Measurements from ENCODE around the gene COA1.
"Not testable (repeated sequence)": the region's sequence is repeated elsewhere in the genome, so short reads cannot be mapped to it uniquely, and the experiment has no call there.

The COA1 gene

DNA sequence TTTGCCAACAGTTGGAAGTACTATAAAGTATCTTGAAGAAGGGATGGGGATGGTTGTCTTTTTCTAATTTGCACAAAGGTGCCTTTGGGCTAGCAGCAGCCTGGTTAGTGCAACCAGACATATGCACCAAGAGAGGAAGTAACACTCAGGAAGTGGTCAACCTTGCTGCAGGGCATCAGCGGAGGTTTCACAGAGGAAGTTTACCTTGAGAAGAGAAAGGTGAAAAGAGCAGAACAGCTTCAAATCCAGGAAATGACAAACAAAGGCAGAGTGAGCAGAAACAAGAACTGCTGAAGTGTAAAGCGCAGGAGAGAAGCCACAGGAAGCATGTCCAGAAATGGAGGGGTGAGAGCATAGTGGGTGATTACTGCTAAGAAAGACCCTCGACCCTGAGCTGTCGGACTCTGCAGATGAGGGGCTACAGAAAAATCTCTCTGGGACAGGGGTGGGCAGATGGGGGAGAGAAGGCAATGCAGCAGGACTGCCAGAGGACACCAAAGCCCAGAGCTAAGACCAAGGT is 79.5 kb downstream of the COA1 start:
- DNase-seq: no peak

DNA sequence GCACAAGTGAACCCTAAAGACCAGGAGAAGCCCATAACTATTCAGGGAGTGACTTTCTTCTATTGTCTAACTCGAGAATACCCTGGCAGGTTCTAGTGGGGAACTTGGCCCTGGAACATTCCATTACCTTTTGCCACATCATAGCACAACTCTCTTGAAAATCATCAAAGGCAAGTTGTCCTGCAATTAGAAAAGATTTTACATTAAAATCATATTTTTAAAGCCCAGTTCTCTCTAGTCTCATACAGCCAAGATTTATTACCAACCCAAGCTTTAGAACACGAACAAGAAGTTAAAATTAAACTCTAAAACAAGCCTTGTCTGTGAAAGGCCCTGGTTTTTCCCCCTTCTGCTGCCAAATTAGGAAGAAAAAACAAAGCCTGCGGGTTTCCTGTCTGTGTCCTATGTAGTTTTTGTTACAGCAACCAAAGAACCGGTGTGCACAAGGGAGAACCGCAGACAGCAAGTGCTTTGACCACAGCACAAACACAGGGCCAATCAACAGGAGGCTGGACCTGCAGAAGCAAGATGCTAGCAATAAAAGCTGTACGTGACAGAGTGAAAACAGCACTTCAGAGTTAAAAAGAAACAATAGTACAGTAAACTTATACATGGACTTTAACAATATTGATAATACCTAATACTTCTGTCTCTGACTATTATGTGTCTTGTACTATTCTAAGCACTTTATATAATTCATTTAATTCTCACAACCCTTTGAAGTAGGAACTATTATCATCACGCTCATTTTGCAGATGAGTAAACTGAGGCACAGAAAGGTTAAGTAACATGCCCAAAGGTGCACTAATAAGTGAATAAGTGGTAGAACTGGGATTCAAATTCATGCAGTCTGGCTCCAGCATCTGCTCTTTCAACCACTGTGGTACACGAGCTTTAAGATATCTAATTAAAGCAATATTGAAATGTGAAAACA is 80.6 kb downstream of the COA1 start:
- peak; percentile 31 for DNase-seq

DNA sequence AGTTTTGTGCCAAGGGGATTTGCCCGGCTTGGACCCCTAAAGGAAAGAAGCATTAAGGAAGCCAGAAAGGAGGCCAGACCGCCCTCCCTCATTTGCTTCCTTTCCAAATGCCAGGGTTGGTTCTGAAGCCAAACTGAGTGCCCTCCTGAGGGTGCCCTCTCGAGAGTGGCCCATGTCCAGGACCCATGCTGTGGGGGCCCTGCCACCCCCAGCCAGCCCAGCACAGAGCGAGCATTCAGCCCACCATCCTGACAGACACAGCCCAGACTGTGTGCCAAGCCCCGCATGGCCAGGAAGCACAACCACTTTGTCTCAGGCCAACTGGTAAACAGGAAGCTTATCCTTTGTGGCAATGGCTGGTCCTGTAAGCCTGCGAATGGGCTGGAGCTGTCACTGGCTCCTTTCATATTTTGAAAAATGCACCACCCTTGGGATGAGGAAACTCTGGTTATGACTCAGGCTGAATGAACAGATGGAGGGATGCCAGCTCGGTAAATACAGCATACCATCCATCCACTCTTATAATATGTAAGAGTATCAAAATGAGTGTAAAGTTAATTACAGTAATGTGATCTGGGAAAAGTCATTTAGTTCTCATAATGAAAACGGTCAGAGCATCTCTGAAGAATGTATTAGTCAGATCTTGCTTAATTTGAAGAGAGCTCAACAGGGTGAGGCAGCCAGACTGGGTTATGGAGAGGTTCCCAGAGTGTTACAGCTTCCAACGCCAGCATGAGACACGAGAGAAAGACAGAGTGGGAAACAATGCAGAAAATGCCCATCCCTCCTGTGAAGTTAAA is 81.5 kb downstream of the COA1 start:
- DNase-seq: peak; percentile 98

DNA sequence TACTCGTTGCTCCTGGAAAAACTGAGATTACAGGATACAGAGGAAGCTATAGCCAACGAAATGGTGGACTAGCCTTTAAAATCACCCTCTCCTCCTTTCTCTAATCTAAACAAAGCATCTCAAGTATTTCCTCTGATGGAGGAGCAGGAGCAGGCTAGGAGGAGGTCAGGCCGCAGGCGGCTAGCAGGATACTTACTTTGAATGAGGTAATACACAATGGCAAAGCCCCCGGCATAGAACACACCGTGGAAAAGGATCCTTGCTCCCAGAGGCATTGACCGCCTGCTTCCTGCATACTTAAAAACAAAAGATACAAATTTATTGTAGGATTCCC is 82.0 kb downstream of the COA1 start:
- DNase-seq: peak; percentile 63

DNA sequence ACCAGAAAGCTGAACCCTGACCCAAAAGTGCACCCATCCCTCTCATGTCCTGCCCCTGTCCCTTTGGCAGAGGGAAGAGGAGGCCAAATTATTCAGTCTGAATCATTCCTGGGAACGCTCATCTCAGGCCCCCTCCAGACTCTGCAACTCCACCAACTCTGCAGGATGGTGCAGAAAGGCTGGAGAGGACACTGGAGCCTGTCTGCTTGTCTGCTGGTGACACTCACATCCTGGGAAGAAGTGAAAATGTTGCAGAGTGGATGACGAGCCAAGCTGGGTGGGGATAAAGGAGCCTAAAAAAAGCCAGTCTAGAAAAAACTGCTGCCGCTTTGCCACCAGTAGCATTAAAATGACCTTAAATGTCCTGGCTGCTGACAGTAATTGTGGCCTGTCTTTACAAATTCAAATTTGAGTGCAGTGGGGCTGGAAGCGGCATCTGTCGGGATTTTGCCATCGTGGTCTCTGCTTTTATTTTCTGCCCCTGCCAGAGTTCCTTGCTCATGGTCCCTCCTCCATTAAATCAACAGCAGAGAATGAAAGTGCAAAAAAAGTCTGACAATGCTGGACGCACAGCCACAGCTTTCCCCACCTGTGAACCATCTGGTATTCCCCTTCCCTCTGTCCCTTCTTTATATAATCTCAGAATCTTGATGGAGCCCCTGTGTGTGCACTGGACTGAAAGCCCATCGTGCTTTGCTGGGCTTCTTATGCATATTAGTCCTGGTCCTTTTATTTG is 82.6 kb downstream of the COA1 start:
- no peak for DNase-seq

DNA sequence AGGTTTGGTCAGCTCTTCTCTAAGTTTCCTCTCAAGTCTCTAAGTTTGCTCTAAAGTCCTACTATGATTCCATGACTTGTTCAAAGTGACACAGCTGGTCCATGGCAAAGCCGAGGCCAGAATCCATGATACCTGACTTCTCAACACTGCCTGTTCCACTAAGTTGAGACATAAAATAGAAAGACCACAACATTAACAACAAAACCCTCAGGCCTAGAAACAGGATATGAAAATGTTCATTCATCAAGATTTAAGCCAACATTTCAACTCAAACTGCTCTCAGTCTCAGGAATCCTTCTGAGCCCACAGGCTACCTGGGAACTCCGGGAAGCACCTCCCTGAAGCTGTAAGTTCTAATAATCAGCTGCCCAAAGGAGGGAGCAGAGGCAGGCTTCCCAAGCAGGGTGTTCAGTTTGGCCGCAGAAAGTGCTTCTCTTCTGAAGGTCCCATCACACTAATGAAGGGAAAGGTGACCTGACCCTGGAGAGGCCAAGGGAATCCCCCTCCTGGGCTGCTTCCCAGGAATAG is 83.6 kb downstream of the COA1 start:
- DNase-seq: no peak

DNA sequence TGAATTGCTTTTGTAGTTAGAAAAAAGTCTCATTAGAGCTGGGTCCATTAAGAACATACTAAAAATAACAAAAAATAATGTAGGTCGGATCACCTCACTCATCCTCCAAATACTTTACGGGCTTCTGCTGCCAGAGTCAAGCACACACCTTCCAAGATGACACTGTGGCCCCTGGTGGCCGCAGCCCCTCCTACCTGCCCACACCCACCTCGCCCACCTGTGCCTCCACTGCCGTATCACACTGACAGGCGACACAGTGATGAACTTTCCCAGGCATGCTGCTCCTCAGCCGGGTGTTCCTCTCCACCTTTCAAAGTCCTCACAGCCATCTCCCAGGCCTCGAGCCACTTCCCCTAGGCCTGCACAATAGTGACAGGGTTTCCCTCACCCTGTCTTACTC is 85.5 kb downstream of the COA1 start:
- DNase-seq: no peak

DNA sequence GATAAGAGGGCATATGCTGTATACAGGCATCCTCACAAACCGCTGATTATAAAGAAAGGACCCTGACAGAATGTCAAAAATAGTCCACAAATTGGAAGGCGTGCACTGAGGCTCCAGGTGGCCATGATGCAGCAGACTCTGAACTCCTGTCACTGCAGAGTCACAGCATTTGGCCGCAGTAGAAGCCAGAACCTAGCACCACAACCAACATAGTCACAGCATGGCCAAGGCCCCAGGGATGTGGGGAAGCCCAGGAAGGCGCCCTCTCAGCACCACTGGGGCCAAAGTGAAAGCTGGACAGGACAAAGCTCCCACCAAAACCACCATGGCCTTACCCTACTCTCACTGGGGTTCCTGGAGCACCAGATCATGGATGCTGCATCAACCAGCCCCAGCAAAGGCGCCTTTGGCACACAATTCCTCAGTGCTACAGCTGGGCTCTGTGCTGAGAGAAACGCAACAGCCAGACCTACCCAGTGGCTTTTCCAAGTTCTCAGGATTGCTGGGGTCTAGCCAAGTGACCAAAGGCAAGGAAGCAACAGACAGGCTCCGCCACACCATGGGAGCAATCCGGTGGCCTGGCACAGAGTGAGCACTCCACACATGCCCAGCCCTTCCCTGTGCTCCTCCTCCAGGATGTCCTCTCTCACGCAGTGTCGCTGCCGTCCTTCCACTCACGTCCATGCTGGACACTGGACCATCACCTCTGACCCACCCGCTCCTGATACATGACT is 86.3 kb downstream of the COA1 start:
- DNase-seq: no peak

DNA sequence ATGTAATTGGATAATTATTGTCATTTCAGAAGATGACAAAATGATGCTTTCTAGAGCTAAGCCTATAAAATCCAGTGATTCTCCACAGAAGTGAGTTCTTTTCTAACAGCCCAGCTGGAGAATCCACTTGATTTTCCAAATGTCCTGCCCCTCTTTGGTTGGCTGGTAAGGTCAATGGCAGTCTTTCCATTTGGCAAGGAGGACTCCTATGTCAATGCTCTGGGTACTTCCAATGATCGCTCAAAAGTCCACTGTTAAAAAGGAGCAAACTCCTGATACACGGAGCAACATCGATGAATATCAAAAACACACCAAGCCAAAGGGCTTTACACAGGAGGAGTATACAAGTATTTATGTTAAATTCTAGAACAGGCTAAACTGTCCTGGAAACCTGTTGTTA is 88.6 kb downstream of the COA1 start:
- peak; percentile 57 for DNase-seq

DNA sequence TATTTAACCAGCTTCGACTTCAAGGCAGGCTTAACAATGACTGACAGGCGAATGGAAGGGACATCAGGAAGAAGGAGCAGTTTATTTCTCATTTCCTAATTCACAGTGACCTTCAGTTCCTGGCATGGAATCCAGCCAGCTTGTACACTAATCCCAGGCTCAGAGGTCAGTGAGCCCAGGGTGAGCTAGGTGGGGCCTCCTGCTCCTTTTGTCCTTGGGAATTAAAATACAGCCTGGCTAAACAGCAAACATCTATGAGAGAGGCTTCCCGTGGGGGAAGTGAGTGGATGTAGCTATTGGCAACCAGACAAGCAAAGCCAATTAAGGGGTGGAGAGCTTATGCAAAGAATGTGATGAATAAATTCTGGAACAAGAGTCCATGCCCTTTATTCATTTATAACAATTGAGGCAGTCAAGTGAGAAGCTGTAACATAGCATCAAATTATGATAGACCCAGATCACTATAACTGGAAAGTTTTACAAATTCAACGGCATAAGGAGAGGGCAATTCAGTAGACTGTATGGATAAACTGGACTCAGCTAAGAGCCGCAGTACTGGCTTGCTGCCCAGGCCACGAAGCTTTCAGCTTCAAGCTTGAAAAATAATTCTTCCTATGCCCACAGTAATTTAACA is 89.3 kb downstream of the COA1 start:
- peak; percentile 98 for DNase-seq

DNA sequence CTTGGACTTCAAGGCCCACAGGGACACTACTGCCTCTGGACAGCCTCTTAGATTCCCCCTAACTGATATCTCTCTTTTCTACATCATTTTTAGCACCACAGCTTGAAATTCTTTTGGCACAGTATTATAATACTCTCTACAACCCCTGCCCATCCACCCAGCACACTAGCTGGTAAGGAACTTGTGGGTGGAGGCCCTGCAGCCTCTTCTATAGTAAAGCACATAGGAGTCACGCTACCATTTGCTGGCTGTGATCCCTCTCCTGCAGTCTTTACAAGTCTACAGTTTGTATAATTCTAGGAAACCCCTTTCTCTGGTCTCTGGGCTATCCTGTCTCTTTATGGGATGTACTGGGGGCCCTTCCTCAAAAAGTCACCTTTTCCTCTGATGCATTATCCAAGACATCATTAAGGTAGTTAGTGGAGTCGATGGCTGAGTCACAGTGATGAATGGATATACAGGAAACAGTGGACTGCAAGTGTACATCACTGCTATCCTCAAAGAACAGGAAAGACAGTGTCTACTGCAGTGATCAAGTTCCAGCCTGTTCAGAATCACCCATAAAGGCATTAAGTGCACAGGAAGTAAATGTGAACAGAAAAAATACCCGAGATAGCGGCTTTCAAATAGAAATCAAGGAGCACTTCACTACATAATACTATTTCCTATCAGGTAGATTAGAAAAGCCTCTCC is 92.1 kb downstream of the COA1 start:
- DNase-seq: no peak

DNA sequence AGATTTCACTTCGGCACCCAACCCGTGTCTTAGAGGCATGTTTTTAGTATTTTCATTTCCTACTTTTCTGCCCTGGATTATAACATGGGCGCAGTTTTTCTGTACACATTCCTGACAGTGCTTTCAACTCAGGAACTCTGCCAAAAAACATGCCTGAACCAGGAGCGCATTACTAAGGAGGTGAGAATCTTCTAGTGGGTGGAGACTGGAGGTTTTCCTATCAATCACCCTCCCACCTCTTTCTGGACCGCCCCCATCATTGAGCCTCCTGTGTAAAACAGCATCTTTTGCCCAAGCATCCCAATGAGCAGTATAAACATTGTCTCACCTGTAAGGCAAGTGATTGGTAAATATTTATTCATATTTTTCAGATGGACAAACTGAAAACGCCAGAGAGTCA is 93.2 kb downstream of the COA1 start:
- peak; percentile 51 for DNase-seq

DNA sequence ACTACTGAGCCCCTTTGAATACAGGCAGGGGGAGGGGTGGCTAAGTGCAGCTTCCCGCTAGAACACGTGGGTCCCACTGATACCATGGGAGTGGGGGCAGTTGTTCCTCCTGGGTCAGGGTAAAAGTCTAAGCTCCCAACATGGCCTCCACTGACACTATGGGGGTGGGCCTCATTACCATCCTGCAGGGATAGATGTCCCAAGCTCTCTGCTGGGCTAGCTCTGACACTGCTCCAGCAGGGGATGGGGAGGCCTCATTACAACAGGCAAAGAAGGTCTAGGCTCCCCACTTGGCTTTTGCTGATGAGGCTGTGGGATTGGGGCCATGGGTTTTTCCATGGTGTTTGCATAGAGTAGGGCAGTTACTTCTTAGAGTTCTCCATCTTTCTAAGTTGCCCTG is 94.9 kb downstream of the COA1 start:
- DNase-seq: no peak

DNA sequence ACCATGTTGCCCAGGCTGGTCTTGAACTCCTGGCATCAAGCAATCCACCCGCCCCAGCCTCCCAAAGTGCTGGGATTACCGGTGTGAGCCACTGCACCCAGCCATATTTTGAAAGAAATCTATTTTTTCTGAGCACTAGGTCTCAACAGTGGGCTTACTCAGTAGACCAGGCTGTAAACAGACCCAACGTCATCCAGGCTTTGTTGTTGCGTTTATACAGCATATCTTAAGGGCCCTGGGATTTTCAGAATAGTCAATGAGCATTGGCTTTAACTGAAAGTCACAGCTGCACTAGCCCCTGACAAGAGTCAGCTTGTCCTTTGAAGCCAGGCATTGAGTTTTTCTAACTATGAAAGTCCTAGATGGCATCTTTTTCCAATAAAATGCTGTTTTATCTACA is 96.6 kb downstream of the COA1 start:
- no peak for DNase-seq

DNA sequence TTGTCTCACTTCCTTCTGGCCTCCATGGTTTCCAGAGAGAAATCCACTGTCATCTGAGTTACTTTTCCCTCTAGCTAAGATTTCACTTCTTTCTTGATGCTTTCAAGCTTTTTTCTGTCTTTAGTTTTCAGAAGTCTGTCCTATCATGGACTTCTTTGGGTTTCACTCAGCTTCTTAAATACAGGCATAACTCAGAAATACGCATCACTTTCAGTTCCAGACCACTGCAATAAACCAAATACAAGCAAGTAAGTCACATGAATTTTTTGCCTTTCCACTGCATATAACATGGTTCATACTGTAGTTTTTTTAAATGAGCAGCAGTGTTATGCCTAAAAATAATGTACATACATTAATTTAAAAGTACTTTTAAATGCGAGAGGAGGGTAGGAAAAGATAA is 97.8 kb downstream of the COA1 start:
- no peak for DNase-seq

DNA sequence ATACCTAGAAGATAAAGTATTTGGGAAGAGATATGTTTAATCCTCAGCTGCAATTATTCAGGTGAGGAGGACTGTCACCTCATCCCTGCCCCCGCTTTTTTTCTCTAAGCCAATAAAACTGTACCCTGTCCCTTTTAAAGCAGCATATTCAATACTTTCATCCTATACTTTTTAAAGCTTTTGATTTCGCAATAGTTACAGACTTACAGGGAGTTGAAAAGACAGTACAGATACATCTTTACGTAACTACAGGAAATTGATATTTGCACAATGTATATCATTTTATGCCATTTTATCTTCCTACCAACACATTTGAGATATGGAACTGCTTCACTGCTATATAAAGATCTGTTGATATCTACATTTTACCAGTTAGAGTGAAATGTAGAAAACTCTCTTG is 98.8 kb downstream of the COA1 start:
- DNase-seq: no peak

DNA sequence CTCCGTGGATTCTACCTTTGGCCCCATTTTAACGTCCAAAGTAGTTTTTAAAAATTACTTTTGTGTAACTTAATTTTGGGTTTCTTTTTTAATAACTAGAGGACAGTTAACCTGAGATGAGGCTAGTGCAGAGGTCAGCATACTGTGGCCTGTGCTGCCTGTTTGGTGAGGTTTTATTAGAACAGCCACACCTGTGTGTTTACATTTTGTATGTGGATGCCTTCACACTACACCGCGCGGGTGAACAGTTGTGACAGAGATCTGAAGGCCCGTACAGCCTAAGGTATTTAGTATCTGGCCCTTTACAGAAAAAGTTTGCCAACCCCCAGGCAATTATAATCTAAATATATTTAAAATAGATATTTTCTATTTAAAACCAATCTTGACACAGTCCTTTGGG is 99.5 kb downstream of the COA1 start:
- no peak for DNase-seq

DNA sequence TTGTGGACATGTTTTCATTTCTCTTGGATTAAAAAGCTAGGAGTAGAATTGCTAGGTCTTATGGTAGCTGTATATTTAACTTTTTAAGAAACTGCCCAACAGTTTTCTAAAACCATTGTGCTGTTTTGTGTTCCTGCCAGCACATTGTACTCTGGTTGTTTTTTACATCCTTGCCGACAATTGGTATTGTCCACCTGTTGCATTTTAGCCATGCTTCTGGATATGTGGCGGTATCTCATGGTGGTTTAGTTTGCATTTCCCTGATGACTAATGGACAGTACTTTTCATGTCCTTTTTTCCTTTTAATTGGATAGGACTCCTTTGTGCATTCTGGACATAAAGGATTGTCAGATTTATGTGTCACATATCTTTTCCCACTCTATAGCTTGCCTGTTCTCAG is 100.9 kb downstream of the COA1 start:
- no peak for DNase-seq

DNA sequence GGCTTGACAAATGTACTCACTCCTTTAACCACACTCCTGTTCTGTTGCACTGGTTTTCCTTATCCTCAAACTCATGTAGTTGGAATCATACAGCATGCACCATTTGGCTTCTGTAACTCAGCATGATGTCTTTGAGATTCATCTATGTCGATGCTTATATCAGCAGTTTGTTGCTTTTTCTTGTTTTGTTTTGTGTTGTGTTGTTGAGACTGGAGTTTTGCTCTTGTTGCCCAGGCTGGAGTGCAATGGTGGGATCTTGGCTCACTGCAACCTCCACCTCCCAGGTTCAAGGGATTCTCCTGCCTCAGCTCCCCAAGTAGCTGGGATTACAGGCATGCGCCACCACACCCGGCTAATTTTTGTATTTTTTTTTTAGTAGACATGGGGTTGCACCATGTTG is 101.5 kb downstream of the COA1 start:
- DNase-seq: not testable (repeated sequence)

DNA sequence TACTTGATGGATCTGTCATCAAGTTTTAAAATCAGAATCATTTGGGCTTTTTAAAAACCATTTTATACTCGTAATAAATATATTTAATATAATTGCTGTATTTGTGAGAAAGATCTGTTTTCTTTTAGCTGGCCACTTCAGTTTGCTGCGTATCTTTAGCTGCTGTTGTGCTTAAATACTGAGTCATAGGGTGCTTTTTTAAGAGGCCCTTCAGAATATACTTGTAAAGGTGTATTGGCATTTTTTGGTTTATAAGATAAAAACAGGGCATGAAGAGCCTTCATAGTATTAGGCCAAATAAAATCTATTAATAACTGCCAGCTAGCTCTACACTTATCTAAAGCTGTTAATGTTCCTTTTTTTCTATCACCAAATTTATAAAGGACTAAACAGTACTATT is 102.6 kb downstream of the COA1 start:
- no peak for DNase-seq

DNA sequence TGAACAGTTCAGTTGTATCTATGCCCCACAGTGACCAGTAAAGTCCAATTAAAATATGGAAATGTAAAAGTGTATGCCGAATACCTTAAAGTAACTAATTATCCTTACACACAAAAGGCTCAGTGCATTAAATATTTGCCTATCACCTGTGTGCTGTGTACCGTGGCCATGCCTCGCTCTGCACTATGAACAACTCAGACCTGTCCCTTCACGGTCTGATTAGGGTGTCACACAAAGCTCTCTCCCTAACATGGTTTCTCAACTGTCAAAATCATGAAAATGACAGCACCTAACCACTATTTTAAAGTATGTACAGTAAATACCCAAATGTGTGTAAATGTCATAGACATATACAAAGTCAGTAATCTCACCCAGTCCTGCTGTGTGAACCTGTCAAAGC is 103.3 kb downstream of the COA1 start:
- DNase-seq: no peak
